ENCODE measurements around the gene FKBP1A.

The FKBP1A gene

GRCh38 chr20:1377341-1377871 is 15.4 kb downstream of the FKBP1A start:
- H3K36me3 ChIP-seq (ENCODE audit: control insufficient read depth in 2 of 2, insufficient read depth in 1 of 2, low read length in 2 of 2), result peaks cover 15 to 31% of the 10 kb centered on the region in 2 experiments
- H3K27ac ChIP-seq (ENCODE audit: extremely low read depth, low read depth, low read length), result no peak overlapping the region
- ChIA-PET POLR2A (no interaction called here), CTCF (interaction anchor here (0.6 to 1.2 kb wide), 5 partner anchors 14 to 1079 kb away, joined by 3 to 5 read pairs (median 3); partner anchors contain the start of gene NSFL1C)
- no peaks in the 10 kb centered on the region for H3K9me3 ChIP-seq (ENCODE audit: control insufficient read depth, insufficient read depth, low read depth, low read length)
- H3K4me3 ChIP-seq (ENCODE audit: low read depth, low read length), result no peak overlapping the region
- H3K4me1 ChIP-seq (ENCODE audit: control insufficient read depth, insufficient read depth, low read length), result peaks cover 45% of the 10 kb centered on the region
- TF ChIP-seq, protein P1, sequence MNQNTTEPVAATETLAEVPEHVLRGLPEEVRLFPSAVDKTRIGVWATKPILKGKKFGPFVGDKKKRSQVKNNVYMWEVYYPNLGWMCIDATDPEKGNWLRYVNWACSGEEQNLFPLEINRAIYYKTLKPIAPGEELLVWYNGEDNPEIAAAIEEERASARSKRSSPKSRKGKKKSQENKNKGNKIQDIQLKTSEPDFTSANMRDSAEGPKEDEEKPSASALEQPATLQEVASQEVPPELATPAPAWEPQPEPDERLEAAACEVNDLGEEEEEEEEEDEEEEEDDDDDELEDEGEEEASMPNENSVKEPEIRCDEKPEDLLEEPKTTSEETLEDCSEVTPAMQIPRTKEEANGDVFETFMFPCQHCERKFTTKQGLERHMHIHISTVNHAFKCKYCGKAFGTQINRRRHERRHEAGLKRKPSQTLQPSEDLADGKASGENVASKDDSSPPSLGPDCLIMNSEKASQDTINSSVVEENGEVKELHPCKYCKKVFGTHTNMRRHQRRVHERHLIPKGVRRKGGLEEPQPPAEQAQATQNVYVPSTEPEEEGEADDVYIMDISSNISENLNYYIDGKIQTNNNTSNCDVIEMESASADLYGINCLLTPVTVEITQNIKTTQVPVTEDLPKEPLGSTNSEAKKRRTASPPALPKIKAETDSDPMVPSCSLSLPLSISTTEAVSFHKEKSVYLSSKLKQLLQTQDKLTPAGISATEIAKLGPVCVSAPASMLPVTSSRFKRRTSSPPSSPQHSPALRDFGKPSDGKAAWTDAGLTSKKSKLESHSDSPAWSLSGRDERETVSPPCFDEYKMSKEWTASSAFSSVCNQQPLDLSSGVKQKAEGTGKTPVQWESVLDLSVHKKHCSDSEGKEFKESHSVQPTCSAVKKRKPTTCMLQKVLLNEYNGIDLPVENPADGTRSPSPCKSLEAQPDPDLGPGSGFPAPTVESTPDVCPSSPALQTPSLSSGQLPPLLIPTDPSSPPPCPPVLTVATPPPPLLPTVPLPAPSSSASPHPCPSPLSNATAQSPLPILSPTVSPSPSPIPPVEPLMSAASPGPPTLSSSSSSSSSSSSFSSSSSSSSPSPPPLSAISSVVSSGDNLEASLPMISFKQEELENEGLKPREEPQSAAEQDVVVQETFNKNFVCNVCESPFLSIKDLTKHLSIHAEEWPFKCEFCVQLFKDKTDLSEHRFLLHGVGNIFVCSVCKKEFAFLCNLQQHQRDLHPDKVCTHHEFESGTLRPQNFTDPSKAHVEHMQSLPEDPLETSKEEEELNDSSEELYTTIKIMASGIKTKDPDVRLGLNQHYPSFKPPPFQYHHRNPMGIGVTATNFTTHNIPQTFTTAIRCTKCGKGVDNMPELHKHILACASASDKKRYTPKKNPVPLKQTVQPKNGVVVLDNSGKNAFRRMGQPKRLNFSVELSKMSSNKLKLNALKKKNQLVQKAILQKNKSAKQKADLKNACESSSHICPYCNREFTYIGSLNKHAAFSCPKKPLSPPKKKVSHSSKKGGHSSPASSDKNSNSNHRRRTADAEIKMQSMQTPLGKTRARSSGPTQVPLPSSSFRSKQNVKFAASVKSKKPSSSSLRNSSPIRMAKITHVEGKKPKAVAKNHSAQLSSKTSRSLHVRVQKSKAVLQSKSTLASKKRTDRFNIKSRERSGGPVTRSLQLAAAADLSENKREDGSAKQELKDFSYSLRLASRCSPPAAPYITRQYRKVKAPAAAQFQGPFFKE (tag by site-specific recombination; IDR thresholded peaks at IDR 0.05; ENCODE audit: borderline replicate concordance), result no peak
- TF ChIP-seq, protein P2, sequence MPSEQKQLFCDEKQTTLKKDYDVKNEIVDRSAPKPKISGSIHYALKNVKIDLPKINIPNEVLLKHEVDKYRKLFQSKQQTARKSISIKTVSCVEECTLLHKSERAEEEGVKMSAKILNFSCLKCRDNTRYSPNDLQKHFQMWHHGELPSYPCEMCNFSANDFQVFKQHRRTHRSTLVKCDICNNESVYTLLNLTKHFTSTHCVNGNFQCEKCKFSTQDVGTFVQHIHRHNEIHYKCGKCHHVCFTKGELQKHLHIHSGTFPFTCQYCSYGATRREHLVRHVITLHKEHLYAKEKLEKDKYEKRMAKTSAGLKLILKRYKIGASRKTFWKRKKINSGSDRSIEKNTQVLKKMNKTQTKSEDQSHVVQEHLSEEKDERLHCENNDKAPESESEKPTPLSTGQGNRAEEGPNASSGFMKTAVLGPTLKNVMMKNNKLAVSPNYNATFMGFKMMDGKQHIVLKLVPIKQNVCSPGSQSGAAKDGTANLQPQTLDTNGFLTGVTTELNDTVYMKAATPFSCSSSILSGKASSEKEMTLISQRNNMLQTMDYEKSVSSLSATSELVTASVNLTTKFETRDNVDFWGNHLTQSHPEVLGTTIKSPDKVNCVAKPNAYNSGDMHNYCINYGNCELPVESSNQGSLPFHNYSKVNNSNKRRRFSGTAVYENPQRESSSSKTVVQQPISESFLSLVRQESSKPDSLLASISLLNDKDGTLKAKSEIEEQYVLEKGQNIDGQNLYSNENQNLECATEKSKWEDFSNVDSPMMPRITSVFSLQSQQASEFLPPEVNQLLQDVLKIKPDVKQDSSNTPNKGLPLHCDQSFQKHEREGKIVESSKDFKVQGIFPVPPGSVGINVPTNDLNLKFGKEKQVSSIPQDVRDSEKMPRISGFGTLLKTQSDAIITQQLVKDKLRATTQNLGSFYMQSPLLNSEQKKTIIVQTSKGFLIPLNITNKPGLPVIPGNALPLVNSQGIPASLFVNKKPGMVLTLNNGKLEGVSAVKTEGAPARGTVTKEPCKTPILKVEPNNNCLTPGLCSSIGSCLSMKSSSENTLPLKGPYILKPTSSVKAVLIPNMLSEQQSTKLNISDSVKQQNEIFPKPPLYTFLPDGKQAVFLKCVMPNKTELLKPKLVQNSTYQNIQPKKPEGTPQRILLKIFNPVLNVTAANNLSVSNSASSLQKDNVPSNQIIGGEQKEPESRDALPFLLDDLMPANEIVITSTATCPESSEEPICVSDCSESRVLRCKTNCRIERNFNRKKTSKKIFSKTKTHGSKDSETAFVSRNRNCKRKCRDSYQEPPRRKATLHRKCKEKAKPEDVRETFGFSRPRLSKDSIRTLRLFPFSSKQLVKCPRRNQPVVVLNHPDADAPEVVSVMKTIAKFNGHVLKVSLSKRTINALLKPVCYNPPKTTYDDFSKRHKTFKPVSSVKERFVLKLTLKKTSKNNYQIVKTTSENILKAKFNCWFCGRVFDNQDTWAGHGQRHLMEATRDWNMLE (tag by site-specific recombination; conservative IDR thresholded peaks at IDR 0.05; ENCODE audit: low read depth), result no peak
- TF ChIP-seq ZNF777 (tag by site-specific recombination; IDR thresholded peaks at IDR 0.05; ENCODE audit: borderline replicate concordance) (no peak), GLI2 (tag by site-specific recombination; IDR thresholded peaks at IDR 0.05; ENCODE audit: borderline replicate concordance, low read depth) (no peak), TRIM28 (IDR thresholded peaks at IDR 0.05; ENCODE audit: borderline replicate concordance, low read length) (no peak), KLF10 (tag by site-specific recombination; IDR thresholded peaks at IDR 0.05) (no peak), ZNF133 (tag by site-specific recombination; IDR thresholded peaks at IDR 0.05) (no peak), ZNF239 (tag by site-specific recombination; IDR thresholded peaks at IDR 0.05) (no peak), ZNF626 (tag by site-specific recombination; IDR thresholded peaks at IDR 0.05) (no peak), ZNF132 (tag by site-specific recombination; IDR thresholded peaks at IDR 0.05; ENCODE audit: borderline replicate concordance) (no peak), ZNF404 (tag by site-specific recombination; IDR thresholded peaks at IDR 0.05) (no peak), KLF7 (tag by site-specific recombination; IDR thresholded peaks at IDR 0.05; ENCODE audit: borderline replicate concordance) (no peak), GLIS1 (tag by site-specific recombination; IDR thresholded peaks at IDR 0.05) (no peak), ATF2 (tag by site-specific recombination; IDR thresholded peaks at IDR 0.05; ENCODE audit: low read depth) (no peak), GLI4 (tag by site-specific recombination; IDR thresholded peaks at IDR 0.05) (no peak), ZNF621 (tag by site-specific recombination; IDR thresholded peaks at IDR 0.05) (no peak), ZIC2 (tag by site-specific recombination; IDR thresholded peaks at IDR 0.05) (no peak)
- TF ChIP-seq, protein P3, sequence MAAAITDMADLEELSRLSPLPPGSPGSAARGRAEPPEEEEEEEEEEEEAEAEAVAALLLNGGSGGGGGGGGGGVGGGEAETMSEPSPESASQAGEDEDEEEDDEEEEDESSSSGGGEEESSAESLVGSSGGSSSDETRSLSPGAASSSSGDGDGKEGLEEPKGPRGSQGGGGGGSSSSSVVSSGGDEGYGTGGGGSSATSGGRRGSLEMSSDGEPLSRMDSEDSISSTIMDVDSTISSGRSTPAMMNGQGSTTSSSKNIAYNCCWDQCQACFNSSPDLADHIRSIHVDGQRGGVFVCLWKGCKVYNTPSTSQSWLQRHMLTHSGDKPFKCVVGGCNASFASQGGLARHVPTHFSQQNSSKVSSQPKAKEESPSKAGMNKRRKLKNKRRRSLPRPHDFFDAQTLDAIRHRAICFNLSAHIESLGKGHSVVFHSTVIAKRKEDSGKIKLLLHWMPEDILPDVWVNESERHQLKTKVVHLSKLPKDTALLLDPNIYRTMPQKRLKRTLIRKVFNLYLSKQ (tag by site-specific recombination; IDR thresholded peaks at IDR 0.05; ENCODE audit: borderline replicate concordance), result no peak
- TF ChIP-seq, protein P4, sequence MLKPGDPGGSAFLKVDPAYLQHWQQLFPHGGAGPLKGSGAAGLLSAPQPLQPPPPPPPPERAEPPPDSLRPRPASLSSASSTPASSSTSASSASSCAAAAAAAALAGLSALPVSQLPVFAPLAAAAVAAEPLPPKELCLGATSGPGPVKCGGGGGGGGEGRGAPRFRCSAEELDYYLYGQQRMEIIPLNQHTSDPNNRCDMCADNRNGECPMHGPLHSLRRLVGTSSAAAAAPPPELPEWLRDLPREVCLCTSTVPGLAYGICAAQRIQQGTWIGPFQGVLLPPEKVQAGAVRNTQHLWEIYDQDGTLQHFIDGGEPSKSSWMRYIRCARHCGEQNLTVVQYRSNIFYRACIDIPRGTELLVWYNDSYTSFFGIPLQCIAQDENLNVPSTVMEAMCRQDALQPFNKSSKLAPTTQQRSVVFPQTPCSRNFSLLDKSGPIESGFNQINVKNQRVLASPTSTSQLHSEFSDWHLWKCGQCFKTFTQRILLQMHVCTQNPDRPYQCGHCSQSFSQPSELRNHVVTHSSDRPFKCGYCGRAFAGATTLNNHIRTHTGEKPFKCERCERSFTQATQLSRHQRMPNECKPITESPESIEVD (tag by site-specific recombination; IDR thresholded peaks at IDR 0.05), result no peak
